Naive thymus-derived CD8-positive, alpha-beta T cell (primary cell): ENCODE results near the gene PAOX. TPM values are rescaled to one million over a fixed set of nuclear protein-coding genes. Genes with fewer than 3 reads are reported as not detected.

Source experiments
- ATAC-seq, 2 donors: fragments of 150-1000 bp; cut with Tn5 transposase in 1 of 2; sonication (Bioruptor Pico), chemical (Tn5 transposase) in 1 of 2; 1 replicate in 1 of 2; 2 replicates in 1 of 2; pipeline ENCODE4 v1.10.0; 2021; ENCODE audit warnings: mild to moderate bottlenecking in 2 of 2, moderate library complexity in 2 of 2
- POLR2A ChIA-PET: fragments of 350-600 bp; sonication (Branson Sonifier 250); formaldehyde crosslinking; loops from one replicate; lab custom pipeline; 2021; ENCODE audit warnings: antibody characterized with exemption; lab: Charles Lee
- DNase-seq, 10 donors: peaks; one replicate each; pipeline versions ENCODE4 v3.0.0 to v3.0.0-alpha.2; 2020 to 2022
- H3K27ac Mint-ChIP-seq, 10 donors: one replicate each; pipeline ENCODE4 v1.8.0; 2020 to 2022; ENCODE audit warnings: mild to moderate bottlenecking in 10 of 10, mixed read lengths in 10 of 10, moderate library complexity in 4 of 10, inconsistent platforms in 1 of 10
- H3K27me3 Mint-ChIP-seq, 5 donors: one replicate each; pipeline ENCODE4 v1.8.0; 2021 to 2022; ENCODE audit warnings: mixed read lengths in 5 of 5
- H3K36me3 Mint-ChIP-seq, 3 donors: one replicate each; pipeline ENCODE4 v1.8.0; 2020 to 2022; ENCODE audit warnings: mixed read lengths in 3 of 3, mild to moderate bottlenecking in 2 of 3, inconsistent platforms in 1 of 3
- H3K4me1 Mint-ChIP-seq, 4 donors: one replicate each; pipeline ENCODE4 v1.8.0; 2021 to 2022; ENCODE audit warnings: mixed read lengths in 4 of 4
- H3K4me3 Mint-ChIP-seq, 10 donors: one replicate each; pipeline ENCODE4 v1.8.0; 2020 to 2022; ENCODE audit warnings: mild to moderate bottlenecking in 10 of 10, mixed read lengths in 10 of 10, moderate library complexity in 6 of 10, inconsistent platforms in 1 of 10
- H3K9me3 Mint-ChIP-seq, 9 donors: one replicate each; pipeline ENCODE4 v1.8.0; 2020 to 2022; ENCODE audit warnings: mixed read lengths in 9 of 9, mild to moderate bottlenecking in 3 of 9, inconsistent platforms in 1 of 9, moderate library complexity in 1 of 9
- polyA plus RNA-seq, 3 donors: library from polyadenylated mRNA; unstranded; fragments of 300-500 nt; fragmentation: Illumina TruSeq; gene quantifications; one replicate each; pipeline ENCODE4 v1.2.3, GENCODE V29; 2021
- total RNA-seq, 8 experiments: library from RNA in 2 of 8; stranded (reverse) in 2 of 8; gene quantifications; one replicate each; pipeline ENCODE4 v1.2.3 and lab custom pipeline; 2021 to 2026

The PAOX gene
- total and polyA plus RNA-seq, 5 experiments from 2014 or later: 10.9 to 15.6 (median 11.9) TPM

DNA sequence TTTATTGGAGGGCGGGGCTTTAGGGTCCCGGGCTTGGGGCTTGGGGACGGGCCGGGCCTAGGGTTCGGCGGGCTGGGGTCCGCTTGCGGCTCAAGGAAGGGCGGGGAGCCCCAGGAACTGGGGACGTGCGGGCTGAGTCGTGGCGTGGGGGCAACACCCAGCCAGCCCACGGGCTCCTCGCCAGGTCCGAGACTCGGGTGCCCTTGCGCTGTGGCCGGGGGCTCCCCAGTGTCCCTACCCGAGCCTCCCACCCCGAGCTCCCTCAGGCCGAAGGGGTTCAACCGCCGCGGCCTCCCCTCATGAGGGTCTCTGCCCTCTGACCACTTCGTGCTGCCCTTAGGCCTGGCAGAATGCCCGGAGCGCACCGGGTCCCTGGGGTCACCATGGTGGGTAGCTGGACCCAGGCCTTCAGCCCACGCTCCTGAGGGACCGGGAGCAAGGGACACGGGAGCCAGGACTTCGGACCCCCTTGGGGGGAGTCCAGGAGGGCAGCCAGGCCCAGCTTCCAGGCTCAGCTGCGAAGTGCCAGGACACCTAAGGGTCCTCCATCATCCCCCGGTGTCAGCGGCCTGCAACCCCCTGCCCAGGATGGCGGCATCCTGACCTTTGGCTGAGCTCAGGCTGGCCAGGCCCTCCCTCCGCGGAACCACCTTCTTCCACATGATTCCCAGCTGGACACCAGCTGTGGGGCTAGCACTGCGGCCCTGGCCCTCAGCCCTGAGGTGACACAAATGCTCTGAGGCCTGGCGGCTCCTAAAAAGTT lies 20.7 kb upstream of the PAOX start:
- peak overlapping the region in 4 of 10 donors; percentile 18 to 62 (median 24) for H3K4me3 Mint-ChIP-seq
- peak overlapping the region in 3 of 10 donors; percentile 24 to 69 (median 63) for H3K27ac Mint-ChIP-seq
- H3K9me3 Mint-ChIP-seq: no peaks in the 10 kb centered on the region
- peaks cover 0 to 15% (median 0%) of the 10 kb centered on the region in 3 donors for H3K36me3 Mint-ChIP-seq
- H3K27me3 Mint-ChIP-seq: no peaks in the 10 kb centered on the region
- ATAC-seq (peak; percentile 21 to 45), DNase-seq (peak in 1 of 10 donors; percentile 12)
- POLR2A ChIA-PET: interaction anchor here (1.1 to 2.1 kb wide), 4 partner anchors 15 to 31 kb away, joined by 3 to 11 read pairs (median 6); partner anchors contain the start of gene CALY
- H3K4me1 Mint-ChIP-seq: peaks cover 3 to 16% (median 8%) of the 10 kb centered on the region in 4 donors

- peak overlapping the region in 2 of 10 donors; percentile 18 to 24 for H3K4me3 Mint-ChIP-seq
- H3K36me3 Mint-ChIP-seq: peaks cover 0 to 18% (median 0%) of the 10 kb centered on the region in 3 donors
- no peaks in the 10 kb centered on the region for H3K9me3 Mint-ChIP-seq
- peaks cover 3 to 16% (median 8%) of the 10 kb centered on the region in 4 donors for H3K4me1 Mint-ChIP-seq
- H3K27ac Mint-ChIP-seq: peak overlapping the region in 5 of 10 donors; percentile 43 to 69 (median 63)
- DNase-seq (no peak), ATAC-seq (no peak)
- POLR2A ChIA-PET: interaction anchor here (0.8 to 2.1 kb wide), 6 partner anchors 15 to 32 kb away, joined by 3 to 11 read pairs (median 5); partner anchors contain the start of gene CALY
- H3K27me3 Mint-ChIP-seq: no peaks in the 10 kb centered on the region
Observed at GRCh38 chr10:133358925-133359310, 20.1 kb upstream of the PAOX start.

DNA sequence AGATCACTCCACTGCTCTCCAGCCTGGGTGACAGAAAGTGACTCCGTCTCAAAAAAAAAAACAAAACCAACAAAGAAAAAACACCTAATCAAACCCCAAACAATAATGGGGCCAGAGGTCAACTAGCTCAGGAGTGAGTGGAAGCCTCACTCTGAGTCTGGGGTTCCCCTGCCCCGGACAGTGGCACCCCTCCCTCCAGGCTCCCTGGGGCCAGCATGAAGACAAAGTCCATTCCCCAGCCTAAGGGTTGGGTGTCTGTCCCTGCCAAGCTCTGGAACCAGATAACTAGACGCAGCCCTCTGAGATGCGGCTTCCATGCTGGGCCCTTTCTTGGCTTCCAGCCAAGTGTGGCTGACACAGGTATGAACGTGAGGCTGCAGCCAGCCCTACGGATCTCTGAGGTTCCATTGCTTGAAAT lies 19.5 kb upstream of the PAOX start:
- ATAC-seq (peak in 1 of 2 donors; percentile 11), DNase-seq (peak in 5 of 10 donors; percentile 36 to 48 (median 39))
- peaks cover 3 to 16% (median 8%) of the 10 kb centered on the region in 4 donors for H3K4me1 Mint-ChIP-seq
- H3K27ac Mint-ChIP-seq: peak overlapping the region in 6 of 10 donors; percentile 15 to 75 (median 36)
- POLR2A ChIA-PET: interaction anchor here (0.8 to 1.9 kb wide), 4 partner anchors 23 to 32 kb away, joined by 3 to 7 read pairs (median 5); partner anchors contain the start of gene CALY
- H3K27me3 Mint-ChIP-seq: no peaks in the 10 kb centered on the region
- no peak overlapping the region for H3K4me3 Mint-ChIP-seq
- H3K9me3 Mint-ChIP-seq: no peaks in the 10 kb centered on the region
- H3K36me3 Mint-ChIP-seq: peaks cover 0 to 21% (median 2%) of the 10 kb centered on the region in 3 donors

DNA sequence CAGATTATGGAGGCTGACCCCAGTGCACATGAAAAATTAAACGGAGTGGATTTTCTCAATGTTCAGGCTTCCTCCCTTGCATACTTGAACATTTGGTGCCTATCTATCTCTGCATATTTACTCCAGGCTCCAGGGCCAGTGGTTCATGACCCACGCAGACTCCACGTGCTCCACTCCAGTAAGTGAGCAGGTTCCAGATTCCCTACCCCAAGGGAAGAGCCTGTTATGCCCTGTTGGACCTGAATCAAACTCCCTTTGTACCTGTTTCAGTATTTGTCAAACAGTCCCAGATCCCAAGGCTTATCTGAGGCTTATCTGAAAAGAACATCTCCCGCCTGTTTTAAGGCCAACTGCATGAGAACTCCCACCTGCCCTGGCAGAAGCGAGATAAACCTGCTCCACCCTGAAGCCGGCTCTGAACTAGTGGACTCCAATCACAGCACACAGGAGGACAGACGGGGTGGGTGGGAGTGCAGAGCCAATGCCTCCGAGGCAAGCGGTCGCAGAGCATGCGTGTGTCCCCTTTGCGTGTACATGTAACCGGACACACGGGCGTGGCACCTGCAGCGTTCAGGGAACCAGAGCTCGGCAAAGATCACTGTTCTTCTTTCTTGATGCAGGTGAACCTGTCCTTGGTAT lies 19.0 kb upstream of the PAOX start:
- POLR2A ChIA-PET: no interaction called here
- Mint-ChIP-seq H3K36me3 (peaks cover 0 to 25% (median 4%) of the 10 kb centered on the region in 3 donors), H3K27me3 (no peaks in the 10 kb centered on the region), H3K27ac (peak overlapping the region; percentile 15 to 86 (median 48)), H3K9me3 (no peaks in the 10 kb centered on the region), H3K4me3 (no peak overlapping the region), H3K4me1 (peaks cover 3 to 16% (median 8%) of the 10 kb centered on the region in 4 donors)
- DNase-seq: no peak
- ATAC-seq: no peak

GRCh38 chr10:133361227-133361626 lies 17.8 kb upstream of the PAOX start:
- H3K4me3 Mint-ChIP-seq: peak overlapping the region in 2 of 10 donors; percentile 21 to 31
- POLR2A ChIA-PET: interaction anchor here (1.0 to 1.7 kb wide), 2 partner anchors 12 to 28 kb away, joined by 3 to 9 read pairs; partner anchors contain the start of gene ECHS1
- no peak for ATAC-seq

GRCh38 chr10:133361773-133362441 lies 17.2 kb upstream of the PAOX start:
- DNase-seq (no peak), ATAC-seq (no peak)
- no peaks in the 10 kb centered on the region for H3K27me3 Mint-ChIP-seq
- no peaks in the 10 kb centered on the region for H3K9me3 Mint-ChIP-seq
- peaks cover 0 to 9% (median 5%) of the 10 kb centered on the region in 4 donors for H3K4me1 Mint-ChIP-seq
- H3K4me3 Mint-ChIP-seq: peak overlapping the region in 2 of 10 donors; percentile 21 to 31
- H3K27ac Mint-ChIP-seq: peak overlapping the region in 8 of 10 donors; percentile 29 to 81 (median 65)
- POLR2A ChIA-PET: interaction anchor here (1.0 to 1.7 kb wide), 2 partner anchors 11 to 27 kb away, joined by 3 to 9 read pairs; partner anchors contain the start of gene ECHS1
- H3K36me3 Mint-ChIP-seq: peaks cover 0 to 30% (median 4%) of the 10 kb centered on the region in 3 donors

More at GRCh38 chr10:133361227-133361626, 17.8 kb upstream of the PAOX start:
- H3K9me3 Mint-ChIP-seq: no peaks in the 10 kb centered on the region
- peaks cover 0 to 30% (median 4%) of the 10 kb centered on the region in 3 donors for H3K36me3 Mint-ChIP-seq
- no peaks in the 10 kb centered on the region for H3K27me3 Mint-ChIP-seq
- peak overlapping the region in 3 of 10 donors; percentile 3 to 64 (median 29) for H3K27ac Mint-ChIP-seq
- no peak for DNase-seq
- H3K4me1 Mint-ChIP-seq: peaks cover under 1 to 11% (median 5%) of the 10 kb centered on the region in 4 donors

GRCh38 chr10:133362846-133363245 lies 16.2 kb upstream of the PAOX start:
- Mint-ChIP-seq H3K4me1 (peaks cover 0 to 9% (median 4%) of the 10 kb centered on the region in 4 donors), H3K36me3 (peaks cover 0 to 33% (median 4%) of the 10 kb centered on the region in 3 donors), H3K4me3 (no peak overlapping the region), H3K27ac (peak overlapping the region in 1 of 10 donors; percentile 41), H3K9me3 (no peaks in the 10 kb centered on the region), H3K27me3 (no peaks in the 10 kb centered on the region)
- POLR2A ChIA-PET: no interaction called here
- no peak for ATAC-seq
- DNase-seq: no peak

DNA sequence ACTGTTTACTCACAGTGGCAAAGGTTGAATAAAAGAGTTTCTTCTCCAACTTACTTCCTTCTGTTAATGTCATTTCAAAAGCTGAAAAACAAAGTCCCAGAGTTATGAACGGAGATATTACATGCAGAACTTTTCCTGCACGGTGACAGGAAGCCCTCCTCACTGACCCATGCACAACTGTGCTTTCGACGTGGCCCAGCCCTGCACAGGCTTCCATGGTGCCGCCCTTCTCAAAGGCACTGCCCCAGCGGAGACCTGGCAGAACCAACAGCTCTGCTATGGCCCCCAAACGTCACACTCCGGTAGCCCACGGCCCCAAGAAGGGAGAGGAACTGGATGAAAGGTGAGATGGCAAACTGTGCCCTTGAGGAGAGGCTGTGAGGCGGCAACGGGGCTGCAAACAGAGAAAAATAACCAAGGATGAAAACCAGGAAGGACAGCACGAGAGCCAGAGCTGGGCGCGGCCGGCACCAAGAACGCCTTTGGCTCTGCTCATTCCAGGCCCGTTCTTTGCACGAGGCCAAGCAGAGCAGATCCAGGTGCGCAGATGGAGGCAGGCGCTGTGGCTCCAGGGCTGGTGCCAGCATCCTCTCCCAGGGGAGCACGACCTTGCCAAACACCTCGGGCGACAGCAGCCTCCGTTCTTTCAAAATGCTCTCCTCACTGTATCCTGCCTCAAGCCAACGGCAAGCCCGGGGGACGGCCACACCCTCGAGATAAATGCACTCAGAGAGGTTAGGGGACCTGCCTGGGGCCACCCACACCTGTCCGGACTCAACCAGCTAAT lies 14.2 kb upstream of the PAOX start:
- POLR2A ChIA-PET: interaction anchor here (1.5 kb wide), 1 partner anchor 13 kb away, joined by 3 read pairs; no protein-coding TSS in a partner anchor
- Mint-ChIP-seq H3K4me1 (peaks cover 0 to 9% (median 4%) of the 10 kb centered on the region in 4 donors), H3K9me3 (no peaks in the 10 kb centered on the region), H3K4me3 (no peak overlapping the region), H3K27ac (peak overlapping the region in 2 of 10 donors; percentile 50 to 73), H3K36me3 (peaks cover 0 to 49% (median 5%) of the 10 kb centered on the region in 3 donors), H3K27me3 (no peaks in the 10 kb centered on the region)
- no peak for DNase-seq
- ATAC-seq: no peak

GRCh38 chr10:133365461-133366129 lies 13.5 kb upstream of the PAOX start:
- peaks cover 0 to 56% (median 10%) of the 10 kb centered on the region in 3 donors for H3K36me3 Mint-ChIP-seq

DNA sequence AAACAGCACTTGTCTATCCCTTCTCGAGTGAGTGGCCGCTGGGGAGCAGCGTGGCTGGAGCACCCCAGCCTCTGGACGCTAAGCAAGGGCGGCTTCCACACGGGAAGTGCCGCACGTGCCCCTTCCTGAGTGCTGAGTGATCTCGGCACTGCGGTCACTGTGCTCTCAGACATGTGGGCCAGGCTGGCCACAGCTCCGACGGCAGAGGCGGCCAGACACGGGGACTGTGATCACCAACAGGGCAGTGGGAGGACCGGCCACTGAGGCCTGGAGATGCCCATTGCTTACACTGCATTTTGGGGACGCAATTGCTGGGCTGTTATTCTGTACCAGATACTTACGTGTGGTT lies 13.0 kb upstream of the PAOX start:
- Mint-ChIP-seq H3K27ac (no peak overlapping the region), H3K36me3 (peaks cover 0 to 56% (median 10%) of the 10 kb centered on the region in 3 donors), H3K4me1 (peaks cover 0 to 9% (median 5%) of the 10 kb centered on the region in 4 donors), H3K27me3 (no peaks in the 10 kb centered on the region), H3K9me3 (no peaks in the 10 kb centered on the region), H3K4me3 (no peak overlapping the region)
- POLR2A ChIA-PET: interaction anchor here (1.5 kb wide), 1 partner anchor 12 kb away, joined by 3 read pairs; no protein-coding TSS in a partner anchor
- DNase-seq (no peak), ATAC-seq (no peak)

More at GRCh38 chr10:133365461-133366129, 13.5 kb upstream of the PAOX start:
- Mint-ChIP-seq H3K9me3 (no peaks in the 10 kb centered on the region), H3K27me3 (no peaks in the 10 kb centered on the region), H3K4me1 (peaks cover under 1 to 9% (median 4%) of the 10 kb centered on the region in 4 donors), H3K27ac (no peak overlapping the region), H3K4me3 (no peak overlapping the region)
- POLR2A ChIA-PET: interaction anchor here (1.5 kb wide), 1 partner anchor 12 kb away, joined by 3 read pairs; no protein-coding TSS in a partner anchor
- ATAC-seq: no peak
- no peak for DNase-seq

DNA sequence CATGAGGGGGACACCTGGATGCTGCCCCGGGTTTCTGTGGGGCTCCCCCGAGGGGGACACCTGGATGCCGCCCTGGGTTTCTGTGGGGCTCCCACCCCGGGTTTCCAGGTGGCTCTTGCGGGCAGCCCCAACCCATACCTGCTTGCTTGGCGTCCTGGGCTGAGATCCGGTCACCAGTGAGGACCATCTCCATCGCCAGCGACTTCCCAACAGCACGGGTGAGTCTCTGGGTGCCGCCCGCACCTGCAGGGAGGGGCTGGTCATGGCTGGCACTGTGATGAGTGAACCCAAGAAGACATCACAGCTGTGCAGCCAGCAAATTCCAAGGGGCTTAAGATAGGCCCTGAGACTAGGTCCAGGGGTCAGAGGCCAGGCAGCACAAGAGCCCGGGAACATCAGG lies 12.3 kb upstream of the PAOX start:
- no peak for DNase-seq
- POLR2A ChIA-PET: no interaction called here
- peaks cover 0 to 54% (median 10%) of the 10 kb centered on the region in 3 donors for H3K36me3 Mint-ChIP-seq

More for the DNA sequence above, 12.3 kb upstream of the PAOX start:
- ATAC-seq: no peak
- no peaks in the 10 kb centered on the region for H3K9me3 Mint-ChIP-seq
- H3K4me3 Mint-ChIP-seq: no peak overlapping the region
- H3K4me1 Mint-ChIP-seq: peaks cover 3 to 10% (median 6%) of the 10 kb centered on the region in 4 donors
- H3K27ac Mint-ChIP-seq: no peak overlapping the region
- H3K27me3 Mint-ChIP-seq: no peaks in the 10 kb centered on the region
